ENCODE data around the gene NDUFB6.
A peak's percentile ranks its signal among the peaks of the same experiment; 100 is the strongest.
"Not testable (repeated sequence)": the region's sequence is repeated elsewhere in the genome, so short reads cannot be mapped to it uniquely, and the experiment has no call there.

Gene NDUFB6

GRCh38 chr9:32572900-32573523 is at the start of gene NDUFB6:
Gene NDUFB6, minus strand, starts transcription at chr9:32573159. Its CDS starts 99 bp downstream, at chr9:32573060.
- peaks cover 4% of the 10 kb centered on the region for H3K36me3 ChIP-seq (ENCODE audit: control insufficient read depth, insufficient read depth, low read length)
- DNase-seq (ENCODE audit: extremely low read depth, insufficient read length): peak; percentile 95

GRCh38 chr9:32618261-32618660 is 45.3 kb upstream of the NDUFB6 start:
- no peak for DNase-seq (ENCODE audit: extremely low read depth, insufficient read length)
- TF ChIP-seq CTCF (IDR thresholded peaks at IDR 0.05; ENCODE audit: insufficient read depth, low read length, poor library complexity, severe bottlenecking): no peak
- Histone ChIP-seq H3K4me3 (replicated peaks; ENCODE audit: low read depth, low read length) (no peak overlapping the region), H3K27me3 (replicated peaks; ENCODE audit: control insufficient read depth, insufficient read depth, low read length) (no peaks in the 10 kb centered on the region), H3K36me3 (ENCODE audit: control insufficient read depth, insufficient read depth, low read length) (no peaks in the 10 kb centered on the region)

More at GRCh38 chr9:32572900-32573523, at the start of gene NDUFB6:
- TF ChIP-seq CTCF (IDR thresholded peaks at IDR 0.05; ENCODE audit: insufficient read depth, low read length, poor library complexity, severe bottlenecking): no peak
- no peaks in the 10 kb centered on the region for H3K27me3 ChIP-seq (replicated peaks; ENCODE audit: control insufficient read depth, insufficient read depth, low read length)
- H3K4me3 ChIP-seq (replicated peaks; ENCODE audit: low read depth, low read length): peak within 1 kb of the TSS; percentile 100

- TF ChIP-seq CTCF (IDR thresholded peaks at IDR 0.05; ENCODE audit: insufficient read depth, low read length, poor library complexity, severe bottlenecking): no peak
Measured at GRCh38 chr9:32606811-32607210, 33.9 kb upstream of the NDUFB6 start.

GRCh38 chr9:32603914-32604852 is 31.2 kb upstream of the NDUFB6 start:
- no peak for DNase-seq (ENCODE audit: extremely low read depth, insufficient read length)
- no peak overlapping the region; the same call in 1 of the 2 replicates for H3K4me3 ChIP-seq (replicated peaks; ENCODE audit: low read depth, low read length)
- H3K27me3 ChIP-seq (replicated peaks; ENCODE audit: control insufficient read depth, insufficient read depth, low read length): no peaks in the 10 kb centered on the region
- TF ChIP-seq CTCF (IDR thresholded peaks at IDR 0.05; ENCODE audit: insufficient read depth, low read length, poor library complexity, severe bottlenecking): no peak
- no peaks in the 10 kb centered on the region for H3K36me3 ChIP-seq (ENCODE audit: control insufficient read depth, insufficient read depth, low read length)

More at GRCh38 chr9:32606811-32607210, 33.9 kb upstream of the NDUFB6 start:
- H3K27me3 ChIP-seq (replicated peaks; ENCODE audit: control insufficient read depth, insufficient read depth, low read length): no peaks in the 10 kb centered on the region
- H3K4me3 ChIP-seq (replicated peaks; ENCODE audit: low read depth, low read length): no peak overlapping the region
- H3K36me3 ChIP-seq (ENCODE audit: control insufficient read depth, insufficient read depth, low read length): no peaks in the 10 kb centered on the region
- DNase-seq (ENCODE audit: extremely low read depth, insufficient read length): no peak

GRCh38 chr9:32599021-32599420 is 26.1 kb upstream of the NDUFB6 start:
- not testable (repeated sequence) for H3K4me3 ChIP-seq (replicated peaks; ENCODE audit: low read depth, low read length); DNase-seq (ENCODE audit: extremely low read depth, insufficient read length); H3K36me3 ChIP-seq (ENCODE audit: control insufficient read depth, insufficient read depth, low read length); H3K27me3 ChIP-seq (replicated peaks; ENCODE audit: control insufficient read depth, insufficient read depth, low read length)

GRCh38 chr9:32596936-32597335 is 24.0 kb upstream of the NDUFB6 start:
- no peak for DNase-seq (ENCODE audit: extremely low read depth, insufficient read length)
- H3K4me3 ChIP-seq (replicated peaks; ENCODE audit: low read depth, low read length): no peak overlapping the region
- H3K27me3 ChIP-seq (replicated peaks; ENCODE audit: control insufficient read depth, insufficient read depth, low read length): no peaks in the 10 kb centered on the region
- H3K36me3 ChIP-seq (ENCODE audit: control insufficient read depth, insufficient read depth, low read length): no peaks in the 10 kb centered on the region
- TF ChIP-seq CTCF (IDR thresholded peaks at IDR 0.05; ENCODE audit: insufficient read depth, low read length, poor library complexity, severe bottlenecking): no peak

All from GM06990 (cell line).